SIG-M5 treated with dmso at 0.1 percent for 504 hours (cell line): Measurements from ENCODE around the gene SPSB2.

Source experiments
- DNase-seq: peaks from one replicate; lab custom pipeline; 2025; ENCODE audit not compliant: unreplicated experiment; lab: John Stamatoyannopoulos, UW

SPSB2 gene

GRCh38 chr12:6833189-6833890 is 39.8 kb downstream of the SPSB2 start:
- no peak for DNase-seq

DNA sequence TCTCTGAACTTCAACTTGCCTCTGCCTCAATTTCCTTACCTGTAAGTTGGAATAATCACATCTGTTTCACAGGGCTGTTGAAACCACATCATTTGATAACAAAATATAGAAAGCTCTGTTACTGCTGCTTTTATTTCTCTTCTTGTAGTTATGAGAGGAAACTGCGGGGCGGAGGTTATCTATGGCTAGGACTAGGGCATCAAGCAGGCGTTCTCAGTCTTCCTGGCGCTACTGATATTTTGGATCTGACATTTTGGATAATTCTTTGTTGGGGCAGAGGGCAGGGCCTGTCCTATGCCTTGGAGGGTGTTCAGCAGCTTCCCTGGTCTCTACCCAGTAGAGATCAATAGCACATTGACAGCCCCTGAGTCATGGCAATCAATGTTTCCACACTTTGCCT is 41.0 kb downstream of the SPSB2 start:
- no peak for DNase-seq

DNA sequence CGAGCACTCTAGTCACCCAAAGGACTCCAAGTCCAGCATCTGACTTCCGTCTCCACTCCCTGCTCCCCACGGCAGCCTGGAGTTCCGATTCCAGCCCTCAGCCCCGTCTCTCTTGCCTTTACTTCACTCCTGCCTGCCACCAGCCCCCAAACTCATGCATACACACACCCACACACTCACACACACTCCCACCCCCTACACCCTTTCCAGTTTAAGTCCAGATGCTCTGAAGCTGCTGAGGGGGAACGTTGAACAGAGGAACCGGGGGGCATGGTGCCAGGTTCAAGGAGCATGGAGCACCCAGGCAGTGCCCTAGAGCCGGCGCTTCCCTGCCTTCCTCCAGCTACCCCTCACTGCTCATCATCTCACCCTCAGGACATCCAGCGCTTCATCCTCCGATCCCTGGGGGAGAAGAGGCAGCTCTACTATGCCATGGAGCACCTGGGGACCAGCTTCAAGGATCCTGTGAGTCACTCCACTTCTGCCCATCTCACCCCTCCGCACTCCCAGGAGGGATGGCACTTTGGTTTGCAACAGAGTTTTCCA is 41.6 kb downstream of the SPSB2 start:
- no peak for DNase-seq

DNA sequence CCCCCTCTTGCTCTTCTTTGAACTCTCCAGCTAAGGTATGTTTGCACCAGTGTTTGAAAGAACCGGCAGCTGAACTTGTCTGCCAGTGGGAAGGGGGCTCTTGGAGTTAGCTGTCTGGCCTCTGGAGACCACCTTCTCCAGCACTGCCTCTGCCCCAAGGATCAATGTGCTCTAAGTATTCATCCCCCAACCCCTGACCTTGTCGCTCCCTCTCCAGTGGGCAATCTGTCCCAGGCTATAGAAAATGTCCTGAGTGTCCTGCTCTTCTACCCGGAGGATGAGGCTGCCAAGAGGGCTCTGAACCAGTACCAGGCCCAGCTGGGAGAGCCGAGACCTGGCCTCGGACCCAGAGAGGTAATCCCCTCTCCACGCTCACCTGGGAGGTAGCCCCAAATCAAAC is 42.1 kb downstream of the SPSB2 start:
- no peak for DNase-seq

DNA sequence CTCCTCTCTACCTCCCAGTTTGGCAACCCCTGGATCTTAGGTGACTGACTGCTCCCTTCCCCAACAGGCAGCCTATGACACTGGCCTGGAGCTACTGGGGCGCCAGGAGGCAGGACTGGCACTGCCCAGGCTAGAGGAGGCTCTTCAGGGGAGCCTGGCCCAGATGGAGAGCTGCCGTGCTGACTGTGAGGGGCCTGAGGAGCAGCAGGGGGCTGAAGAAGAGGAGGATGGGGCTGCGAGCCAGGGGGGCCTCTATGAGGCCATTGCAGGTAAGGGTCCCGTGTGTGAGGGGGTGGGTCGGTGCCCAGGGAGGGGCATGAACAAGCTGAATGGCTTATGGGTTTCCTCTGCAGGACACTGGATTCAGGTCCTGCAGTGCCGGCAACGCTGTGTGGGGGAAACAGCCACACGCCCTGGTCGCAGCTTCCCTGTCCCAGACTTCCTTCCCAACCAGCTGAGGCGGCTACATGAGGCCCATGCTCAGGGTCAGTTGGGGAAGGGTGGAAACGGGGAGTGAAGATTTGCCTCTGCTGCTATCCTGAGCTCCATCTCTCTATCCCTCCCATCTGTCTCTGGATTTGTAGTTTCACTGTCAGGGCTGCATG is 42.7 kb downstream of the SPSB2 start:
- no peak for DNase-seq

- DNase-seq = no peak
Measured at GRCh38 chr12:6829536-6830220, 43.4 kb downstream of the SPSB2 start.

DNA sequence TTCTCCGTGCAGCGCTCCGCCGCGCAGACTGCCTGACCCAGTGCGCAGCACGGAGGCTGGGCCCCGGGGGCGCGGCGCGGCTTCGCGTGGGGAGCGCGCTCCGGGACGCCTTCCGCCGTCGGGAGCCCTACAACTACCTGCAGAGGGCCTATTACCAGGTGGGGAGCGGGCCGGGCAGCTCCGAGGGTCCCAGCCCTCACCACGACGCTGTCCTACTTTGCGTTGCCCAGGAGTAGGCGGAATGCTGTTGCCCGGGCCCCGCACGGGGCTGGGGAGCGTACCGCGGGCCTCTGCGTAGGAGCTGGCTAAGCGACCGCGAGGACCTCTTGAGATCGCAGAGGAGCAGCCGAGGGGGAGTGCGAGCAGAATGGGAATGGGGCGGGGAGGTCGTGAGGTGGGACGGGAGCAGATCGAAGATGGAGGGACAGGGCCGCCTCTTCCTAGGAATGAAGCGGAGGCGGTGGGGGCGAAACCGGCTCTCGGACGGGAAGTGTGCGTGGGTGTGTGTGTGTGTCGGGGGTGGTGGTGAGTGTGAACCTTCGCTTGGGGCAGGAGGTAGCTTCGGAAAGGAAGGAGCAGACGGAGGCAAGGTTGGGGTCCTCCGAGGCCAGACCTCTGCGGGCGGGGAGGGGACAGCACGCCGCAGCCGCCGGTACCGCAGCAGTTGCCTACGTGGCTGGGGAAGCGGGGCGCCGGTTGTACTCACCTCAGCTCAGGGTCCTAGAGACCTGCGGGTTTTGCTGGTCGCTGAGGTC is 44.1 kb downstream of the SPSB2 start:
- DNase-seq = no peak

DNA sequence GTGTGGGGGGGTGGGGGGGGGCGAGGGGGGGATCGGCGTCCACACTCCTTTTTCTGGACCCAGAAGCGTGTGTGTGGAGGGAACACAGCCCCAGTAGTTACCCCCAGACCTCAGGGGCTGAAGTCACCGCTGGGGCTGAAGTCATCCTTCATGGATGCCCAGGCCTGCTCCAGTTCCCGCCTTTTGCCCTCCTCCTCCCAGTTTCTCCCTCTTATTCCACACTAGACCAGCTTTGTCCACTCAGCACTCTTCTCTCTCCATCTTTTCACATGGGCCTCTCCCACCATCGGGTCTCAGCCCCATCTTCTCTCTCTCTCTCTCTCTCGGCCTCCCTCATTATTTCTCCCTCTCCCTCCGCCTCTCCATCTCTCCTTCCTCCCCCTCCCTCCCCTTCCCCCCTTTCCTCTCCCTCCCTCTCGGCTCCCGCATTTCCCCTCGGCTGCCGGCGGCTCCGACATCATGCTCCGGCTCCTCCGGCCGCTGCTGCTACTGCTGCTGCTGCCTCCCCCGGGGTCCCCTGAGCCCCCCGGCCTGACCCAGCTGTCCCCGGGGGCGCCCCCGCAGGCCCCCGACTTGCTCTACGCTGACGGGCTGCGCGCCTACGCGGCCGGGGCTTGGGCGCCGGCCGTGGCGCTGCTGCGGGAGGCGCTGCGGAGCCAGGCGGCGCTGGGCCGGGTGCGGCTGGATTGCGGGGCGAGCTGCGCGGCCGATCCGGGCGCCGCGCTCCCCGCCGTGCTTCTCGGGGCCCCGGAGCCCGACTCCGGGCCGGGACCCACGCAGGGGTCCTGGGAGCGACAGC is 44.9 kb downstream of the SPSB2 start, which contains the start of gene P3H3:
Gene P3H3 (plus strand): TSS at position 426 of the 799 bp plus-strand sequence. CDS start 34 bp downstream, at position 460.
- no peak for DNase-seq

- DNase-seq = peak; percentile 37
Measured at GRCh38 chr12:6827437-6827911, 45.6 kb downstream of the SPSB2 start.

DNA sequence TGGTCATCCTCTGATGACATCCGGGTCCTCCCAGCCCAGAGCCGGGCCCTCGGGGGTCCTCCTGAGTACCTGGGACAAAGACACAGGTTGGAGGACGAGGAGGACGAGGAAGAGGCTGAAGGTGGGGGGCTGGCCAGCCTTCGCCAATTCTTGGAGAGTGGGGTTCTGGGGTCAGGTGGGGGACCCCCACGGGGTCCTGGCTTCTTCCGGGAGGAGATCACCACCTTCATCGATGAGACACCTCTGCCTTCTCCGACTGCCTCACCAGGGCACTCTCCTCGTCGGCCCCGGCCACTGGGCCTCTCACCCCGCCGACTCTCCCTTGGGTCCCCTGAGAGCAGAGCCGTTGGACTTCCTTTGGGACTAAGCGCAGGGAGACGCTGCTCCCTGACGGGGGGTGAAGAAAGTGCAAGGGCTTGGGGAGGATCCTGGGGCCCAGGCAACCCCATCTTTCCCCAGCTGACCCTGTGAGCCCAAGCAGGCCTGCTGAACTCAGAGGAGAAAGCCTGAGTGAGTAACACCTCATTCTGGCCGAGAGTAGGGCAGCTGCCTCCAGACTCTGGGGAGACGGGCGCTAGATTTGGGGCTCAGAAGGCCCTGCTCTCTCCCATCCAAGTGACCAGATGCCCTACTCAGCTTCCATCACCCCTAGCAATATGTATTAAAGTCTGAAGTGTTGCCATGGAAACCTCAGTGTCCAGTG is 46.2 kb downstream of the SPSB2 start:
- DNase-seq = no peak

DNA sequence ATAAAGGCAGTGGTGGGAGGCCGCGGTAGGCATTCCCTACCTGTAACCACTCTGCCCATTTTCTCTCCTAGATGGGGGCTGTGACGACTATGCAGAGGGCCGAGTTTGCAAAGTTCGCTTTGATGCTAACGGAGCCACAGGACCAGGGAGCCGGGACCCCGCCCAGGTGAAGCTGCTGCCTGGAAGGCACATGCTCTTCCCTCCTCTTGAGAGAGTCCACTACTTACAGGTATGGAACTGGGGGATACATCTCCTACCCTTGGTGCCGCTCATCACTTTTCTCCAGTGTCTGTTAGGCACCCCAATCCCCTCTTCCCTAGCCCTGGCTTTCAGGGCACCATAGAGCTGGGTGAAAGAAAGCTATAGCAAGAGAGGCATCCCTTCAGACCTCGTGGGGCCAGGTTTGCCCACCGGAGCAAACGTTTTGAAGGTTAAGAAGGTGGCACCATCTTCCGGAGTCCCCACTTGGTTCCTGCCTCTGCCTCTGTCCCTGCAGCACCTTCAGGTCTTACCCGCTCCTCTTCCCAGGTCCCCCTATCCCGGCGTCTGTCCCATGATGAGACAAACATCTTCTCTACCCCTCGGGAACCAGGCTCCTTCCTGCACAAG is 46.9 kb downstream of the SPSB2 start:
- no peak for DNase-seq

GRCh38 chr12:6825398-6826124 is 47.5 kb downstream of the SPSB2 start:
- DNase-seq = peak; percentile 79

- no peak for DNase-seq
Measured at GRCh38 chr12:6824901-6825381, 48.2 kb downstream of the SPSB2 start.

- DNase-seq = no peak
Measured at GRCh38 chr12:6824085-6824775, 48.9 kb downstream of the SPSB2 start.

- DNase-seq = no peak
Measured at GRCh38 chr12:6823182-6824084, 49.7 kb downstream of the SPSB2 start.

DNA sequence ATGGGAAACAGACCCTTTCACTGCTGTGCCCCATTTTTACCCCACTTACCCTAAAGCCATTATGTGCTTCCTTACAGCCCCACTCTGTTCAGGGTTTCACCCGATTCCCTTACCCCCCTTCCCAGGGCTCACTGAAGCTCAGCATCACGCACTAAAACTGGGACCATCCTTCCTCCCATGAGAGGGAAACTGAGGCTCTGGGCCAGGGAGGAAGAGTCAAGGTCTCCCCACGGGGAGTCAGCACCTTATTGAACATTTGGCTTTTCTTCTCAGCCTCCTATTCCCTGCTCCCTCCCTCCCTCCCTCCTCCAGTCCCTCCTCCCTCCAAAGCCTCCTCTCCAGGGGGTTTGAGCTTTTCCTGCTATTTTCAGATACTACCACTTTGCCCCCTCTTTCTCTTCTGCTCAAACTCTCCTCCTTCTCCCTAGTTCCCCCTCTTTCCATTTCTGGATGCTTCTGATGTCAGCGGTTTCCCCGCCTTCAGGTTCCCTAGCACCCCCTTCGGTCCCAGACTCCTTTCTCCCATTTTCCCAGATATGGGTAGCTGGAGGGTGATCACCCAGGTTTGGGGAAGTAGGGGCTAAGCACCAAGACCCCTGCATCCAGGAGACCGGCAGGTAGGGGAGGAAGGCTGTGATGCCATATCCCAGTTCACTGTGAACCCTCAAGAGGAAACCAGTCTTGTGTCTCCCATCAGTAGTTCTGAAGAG is 50.5 kb downstream of the SPSB2 start:
- DNase-seq = no peak
